Activated CD4-positive, alpha-beta T cell treated with anti-CD3 and anti-CD28 coated beads for 24 hours (primary cell): ENCODE data around the gene TTLL11.

Experiments used
- DNase-seq, 2 donors: peaks; one replicate each; pipeline ENCODE4 v3.0.0-alpha.2; 2020; ENCODE audit warnings: low read depth in 2 of 2

The TTLL11 gene

GRCh38 chr9:121773286-121773953 is 319.7 kb downstream of the TTLL11 start:
- no peak for DNase-seq

- no peak for DNase-seq
Observed at GRCh38 chr9:121772600-121773285, 320.4 kb downstream of the TTLL11 start.
